ENCODE measurements around the gene FLT3LG.

GRCh38 chr19:49428547-49429451 lies 45.2 kb upstream of the FLT3LG start:
- TF ChIP-seq POLR2A (IDR thresholded peaks at IDR 0.05) = no peak
- TF ChIP-seq POLR2AphosphoS5 (IDR thresholded peaks at IDR 0.05; ENCODE audit: insufficient read depth in 1 of 2, low read depth in 1 of 2) = no peak

Data from vagina (tissue), 2 donors.